Body of pancreas (tissue), 4 donors: ENCODE results near the gene ZFAND2A.

Experiments used
- CTCF ChIP-seq, 7 experiments: fragments of 450-650 bp in 4 of 7; fragments of 200-600 bp in 3 of 7; sonication (generic) in 3 of 7; IDR thresholded peaks; one replicate each; pipeline ENCODE4 v1.5.1; 2016 to 2019; ENCODE audit warnings: antibody characterized with exemption in 7 of 7
- POLR2A ChIP-seq, 3 donors: fragments of 450-650 bp; IDR thresholded peaks; one replicate each; pipeline ENCODE4 v1.6.1; 2016; ENCODE audit warnings: antibody characterized with exemption in 3 of 3, mild to moderate bottlenecking in 2 of 3

- peak; percentile 73 to 91 (median 83) for TF ChIP-seq CTCF (IDR thresholded peaks at IDR 0.05)
- TF ChIP-seq POLR2A (IDR thresholded peaks at IDR 0.05), result peak in 1 of 3 donors; percentile 39
Measured at GRCh38 chr7:1169409-1170368, 9.7 kb upstream of the ZFAND2A start.
